ENCODE data around the gene VPS13A. TPM values are rescaled to one million over a fixed set of nuclear protein-coding genes. Genes with fewer than 3 reads are reported as not detected.
A peak's percentile ranks its signal among the peaks of the same experiment; 100 is the strongest.

VPS13A gene
- total RNA-seq, 1 experiment from 2014 or later: 14.3 TPM

GRCh38 chr9:77276799-77277198, 99.5 kb downstream of the VPS13A start:
- Mint-ChIP-seq H3K27ac (ENCODE audit: unreplicated experiment) (no peak overlapping the region), H3K4me1 (ENCODE audit: low read depth, unreplicated experiment) (no peaks in the 10 kb centered on the region), H3K9me3 (ENCODE audit: unreplicated experiment) (no peaks in the 10 kb centered on the region), H3K36me3 (ENCODE audit: insufficient read depth, unreplicated experiment) (peaks cover 6% of the 10 kb centered on the region), H3K27me3 (ENCODE audit: insufficient read depth, unreplicated experiment) (no peaks in the 10 kb centered on the region), H3K4me3 (ENCODE audit: unreplicated experiment) (no peak overlapping the region)
- H3K36me3 ChIP-seq (ENCODE audit: control insufficient read depth, insufficient read depth, low read length): no peaks in the 10 kb centered on the region
- TF ChIP-seq CTCF (IDR thresholded peaks at IDR 0.05; ENCODE audit: insufficient read depth in 1 of 2, low read depth in 1 of 2, low read length in 1 of 2, severe bottlenecking in 1 of 2, unreplicated experiment in 1 of 2): no peak
- POLR2A ChIA-PET: no interaction called here
- BruUV-seq (replicated peaks): no TSS peak
- CTCF ChIA-PET: no interaction called here
- no peak overlapping the region for H3K4me3 ChIP-seq (ENCODE audit: low read depth, low read length)
- no peak for DNase-seq
- H3K9me3 ChIP-seq: no peaks in the 10 kb centered on the region
- intact Hi-C loops (cut with micrococcal nuclease; ENCODE audit: unreplicated experiment): no loop called here
- H3K27me3 ChIP-seq (replicated peaks; ENCODE audit: control insufficient read depth, insufficient read depth, low read length): no peaks in the 10 kb centered on the region
- H3K4me1 ChIP-seq: no peaks in the 10 kb centered on the region

GRCh38 chr9:77277719-77278118, 100.4 kb downstream of the VPS13A start:
- Mint-ChIP-seq H3K4me1 (ENCODE audit: low read depth, unreplicated experiment) (no peaks in the 10 kb centered on the region), H3K27ac (ENCODE audit: unreplicated experiment) (no peak overlapping the region), H3K9me3 (ENCODE audit: unreplicated experiment) (no peaks in the 10 kb centered on the region), H3K27me3 (ENCODE audit: insufficient read depth, unreplicated experiment) (no peaks in the 10 kb centered on the region), H3K4me3 (ENCODE audit: unreplicated experiment) (no peak overlapping the region), H3K36me3 (ENCODE audit: insufficient read depth, unreplicated experiment) (peaks cover 6% of the 10 kb centered on the region)
- H3K4me1 ChIP-seq: no peaks in the 10 kb centered on the region
- ChIA-PET CTCF (no interaction called here), POLR2A (no interaction called here)
- BruUV-seq (replicated peaks): no TSS peak
- H3K27me3 ChIP-seq (replicated peaks; ENCODE audit: control insufficient read depth, insufficient read depth, low read length): no peaks in the 10 kb centered on the region
- DNase-seq: no peak
- no peaks in the 10 kb centered on the region for H3K36me3 ChIP-seq (ENCODE audit: control insufficient read depth, insufficient read depth, low read length)
- H3K9me3 ChIP-seq: no peaks in the 10 kb centered on the region
- intact Hi-C loops (cut with micrococcal nuclease; ENCODE audit: unreplicated experiment): no loop called here
- TF ChIP-seq CTCF (IDR thresholded peaks at IDR 0.05; ENCODE audit: insufficient read depth in 1 of 2, low read depth in 1 of 2, low read length in 1 of 2, severe bottlenecking in 1 of 2, unreplicated experiment in 1 of 2): no peak
- no peak overlapping the region for H3K4me3 ChIP-seq (ENCODE audit: low read depth, low read length)

GRCh38 chr9:77283991-77284390, 106.7 kb downstream of the VPS13A start:
- H3K27ac Mint-ChIP-seq (ENCODE audit: unreplicated experiment): no peak overlapping the region
- BruUV-seq (replicated peaks): no TSS peak
- H3K9me3 Mint-ChIP-seq (ENCODE audit: unreplicated experiment): no peaks in the 10 kb centered on the region
- TF ChIP-seq CTCF (IDR thresholded peaks at IDR 0.05; ENCODE audit: insufficient read depth in 1 of 2, low read depth in 1 of 2, low read length in 1 of 2, severe bottlenecking in 1 of 2, unreplicated experiment in 1 of 2): no peak
- H3K36me3 Mint-ChIP-seq (ENCODE audit: insufficient read depth, unreplicated experiment): peaks cover 5% of the 10 kb centered on the region
- CTCF ChIA-PET: no interaction called here
- H3K4me3 Mint-ChIP-seq (ENCODE audit: unreplicated experiment): no peak overlapping the region
- H3K9me3 ChIP-seq: no peaks in the 10 kb centered on the region
- peak in 1 of 2 experiments; percentile 32 for DNase-seq
- no peak overlapping the region for H3K4me3 ChIP-seq (ENCODE audit: low read depth, low read length)
- peaks cover 6% of the 10 kb centered on the region for H3K4me1 Mint-ChIP-seq (ENCODE audit: low read depth, unreplicated experiment)
- H3K27me3 ChIP-seq (replicated peaks; ENCODE audit: control insufficient read depth, insufficient read depth, low read length): no peaks in the 10 kb centered on the region
- POLR2A ChIA-PET: no interaction called here
- intact Hi-C loops (cut with micrococcal nuclease; ENCODE audit: unreplicated experiment): no loop called here
- no peaks in the 10 kb centered on the region for H3K36me3 ChIP-seq (ENCODE audit: control insufficient read depth, insufficient read depth, low read length)
- no peaks in the 10 kb centered on the region for H3K4me1 ChIP-seq
- no peaks in the 10 kb centered on the region for H3K27me3 Mint-ChIP-seq (ENCODE audit: insufficient read depth, unreplicated experiment)
